DOHH2 (cell line): Measurements from ENCODE around the gene SLX4.

ENCODE experiments used
- H3F3A ChIP-seq: fragments of 200-600 bp; sonication (generic), shearing (Covaris generic); 2 replicates; pipeline ENCODE4 v1.6.0; 2016; ENCODE audit warnings: antibody characterized with exemption, mild to moderate bottlenecking; ENCODE audit not compliant: control insufficient read depth, insufficient read depth
- H3K27ac ChIP-seq: fragments of 200-600 bp; sonication (generic); 2 replicates; pipeline ENCODE4 v1.5.1; 2014; ENCODE audit warnings: low read depth, mild to moderate bottlenecking, low read length, moderate library complexity
- H3K27me3 ChIP-seq: fragments of 200-600 bp; sonication (generic); 2 replicates; pipeline ENCODE4 v1.6.1; 2014; ENCODE audit warnings: mild to moderate bottlenecking, low read length, mixed read lengths; ENCODE audit not compliant: control insufficient read depth
- H3K36me3 ChIP-seq: fragments of 200-600 bp; sonication (generic); 2 replicates; pipeline ENCODE4 v1.6.1; 2014; ENCODE audit warnings: mild to moderate bottlenecking, low read length, moderate library complexity, mixed read lengths; ENCODE audit not compliant: control insufficient read depth
- H3K4me1 ChIP-seq: fragments of 200-600 bp; sonication (generic); 2 replicates; pipeline ENCODE4 v1.6.1; 2014; ENCODE audit warnings: mild to moderate bottlenecking, low read length, mixed read lengths; ENCODE audit not compliant: control insufficient read depth
- H3K4me2 ChIP-seq: fragments of 200-600 bp; sonication (generic); 2 replicates; pipeline ENCODE4 v1.6.0; 2014; ENCODE audit warnings: mild to moderate bottlenecking, low read length, moderate library complexity
- H3K4me3 ChIP-seq: fragments of 200-600 bp; sonication (generic); 2 replicates; pipeline ENCODE4 v1.5.1; 2014; ENCODE audit warnings: mild to moderate bottlenecking, low read length, mixed read lengths
- H3K79me2 ChIP-seq: fragments of 200-600 bp; sonication (generic); 2 replicates; pipeline ENCODE4 v1.6.1; 2014; ENCODE audit warnings: mild to moderate bottlenecking, low read length, mixed read lengths; ENCODE audit not compliant: control insufficient read depth
- H3K9me2 ChIP-seq: fragments of 200-600 bp; sonication (generic); replicated peaks from 2 replicates; pipeline ENCODE4 v1.6.1; 2014; ENCODE audit warnings: mild to moderate bottlenecking, low read length, mixed read lengths; ENCODE audit not compliant: control insufficient read depth
- H3K9me3 ChIP-seq: fragments of 200-600 bp; sonication (generic); 2 replicates; pipeline ENCODE4 v1.6.1; 2014; ENCODE audit warnings: antibody characterized with exemption, low read length, mixed read lengths; ENCODE audit not compliant: control insufficient read depth, insufficient read depth
- H4K20me1 ChIP-seq: fragments of 200-600 bp; sonication (generic); 2 replicates; pipeline ENCODE4 v1.6.0; 2014; ENCODE audit warnings: low read depth, mild to moderate bottlenecking, antibody characterized with exemption, low read length, moderate library complexity; ENCODE audit not compliant: control insufficient read depth, insufficient read depth
- CTCF ChIP-seq: fragments of 200-600 bp; sonication (generic); IDR thresholded peaks from one replicate; pipeline ENCODE4 v1.5.1; 2014; ENCODE audit warnings: antibody characterized with exemption, mild to moderate bottlenecking, low read depth, low read length; ENCODE audit not compliant: poor library complexity, severe bottlenecking
- EZH2phosphoT487 ChIP-seq: fragments of 200-600 bp; sonication (generic); IDR thresholded peaks from 2 replicates; pipeline ENCODE4 v1.6.1; 2017; ENCODE audit warnings: borderline replicate concordance, mild to moderate bottlenecking, antibody characterized with exemption, low read length, moderate library complexity, mixed read lengths

Gene SLX4

GRCh38 chr16:3652373-3653195 is 41.2 kb upstream of the SLX4 start:
- Histone ChIP-seq H3F3A (peaks cover 20% of the 10 kb centered on the region), H3K4me2 (no peak overlapping the region), H3K79me2 (no peaks in the 10 kb centered on the region; the same call in 1 of the 2 replicates), H3K4me1 (peaks cover 12% of the 10 kb centered on the region), H3K27me3 (no peaks in the 10 kb centered on the region), H3K36me3 (peaks cover 77% of the 10 kb centered on the region), H4K20me1 (no peaks in the 10 kb centered on the region), H3K27ac (no peak overlapping the region), H3K9me2 (no peaks in the 10 kb centered on the region), H3K4me3 (no peak overlapping the region), H3K9me3 (no peaks in the 10 kb centered on the region)
- TF ChIP-seq EZH2phosphoT487, result no peak
- no peak for TF ChIP-seq CTCF

- Histone ChIP-seq H4K20me1 (no peaks in the 10 kb centered on the region), H3K27ac (no peak overlapping the region), H3K27me3 (no peaks in the 10 kb centered on the region), H3K9me2 (no peaks in the 10 kb centered on the region), H3K9me3 (no peaks in the 10 kb centered on the region), H3K4me1 (peaks cover 12% of the 10 kb centered on the region), H3K4me2 (no peak overlapping the region), H3F3A (peaks cover 20% of the 10 kb centered on the region), H3K36me3 (peaks cover 75% of the 10 kb centered on the region), H3K4me3 (no peak overlapping the region), H3K79me2 (no peaks in the 10 kb centered on the region; the same call in 1 of the 2 replicates)
- TF ChIP-seq EZH2phosphoT487 (no peak), CTCF (no peak)
Measured at GRCh38 chr16:3651461-3652372, 40.3 kb upstream of the SLX4 start.

- Histone ChIP-seq H3K27me3 (no peaks in the 10 kb centered on the region), H3K36me3 (peaks cover 74% of the 10 kb centered on the region), H4K20me1 (no peaks in the 10 kb centered on the region), H3K9me3 (no peaks in the 10 kb centered on the region), H3K9me2 (no peaks in the 10 kb centered on the region), H3K79me2 (no peaks in the 10 kb centered on the region; the same call in 1 of the 2 replicates), H3K4me1 (peaks cover 12% of the 10 kb centered on the region), H3K4me2 (no peak overlapping the region), H3K27ac (no peak overlapping the region), H3F3A (peaks cover 20% of the 10 kb centered on the region), H3K4me3 (no peak overlapping the region)
- no peak for TF ChIP-seq EZH2phosphoT487
- no peak for TF ChIP-seq CTCF
Measured at GRCh38 chr16:3650631-3651265, 39.3 kb upstream of the SLX4 start.
